Suppressor macrophage treated with lipopolysaccharide for 4 hours (primary cell): ENCODE measurements around the gene VGF.
A peak's percentile ranks its signal among the peaks of the same experiment; 100 is the strongest.
"Not testable (repeated sequence)": the region's sequence is repeated elsewhere in the genome, so short reads cannot be mapped to it uniquely, and the experiment has no call there.

Experiments used
- DNase-seq: peaks from one replicate; pipeline ENCODE4 v3.0.0-alpha.2; 2020

Gene VGF

DNA sequence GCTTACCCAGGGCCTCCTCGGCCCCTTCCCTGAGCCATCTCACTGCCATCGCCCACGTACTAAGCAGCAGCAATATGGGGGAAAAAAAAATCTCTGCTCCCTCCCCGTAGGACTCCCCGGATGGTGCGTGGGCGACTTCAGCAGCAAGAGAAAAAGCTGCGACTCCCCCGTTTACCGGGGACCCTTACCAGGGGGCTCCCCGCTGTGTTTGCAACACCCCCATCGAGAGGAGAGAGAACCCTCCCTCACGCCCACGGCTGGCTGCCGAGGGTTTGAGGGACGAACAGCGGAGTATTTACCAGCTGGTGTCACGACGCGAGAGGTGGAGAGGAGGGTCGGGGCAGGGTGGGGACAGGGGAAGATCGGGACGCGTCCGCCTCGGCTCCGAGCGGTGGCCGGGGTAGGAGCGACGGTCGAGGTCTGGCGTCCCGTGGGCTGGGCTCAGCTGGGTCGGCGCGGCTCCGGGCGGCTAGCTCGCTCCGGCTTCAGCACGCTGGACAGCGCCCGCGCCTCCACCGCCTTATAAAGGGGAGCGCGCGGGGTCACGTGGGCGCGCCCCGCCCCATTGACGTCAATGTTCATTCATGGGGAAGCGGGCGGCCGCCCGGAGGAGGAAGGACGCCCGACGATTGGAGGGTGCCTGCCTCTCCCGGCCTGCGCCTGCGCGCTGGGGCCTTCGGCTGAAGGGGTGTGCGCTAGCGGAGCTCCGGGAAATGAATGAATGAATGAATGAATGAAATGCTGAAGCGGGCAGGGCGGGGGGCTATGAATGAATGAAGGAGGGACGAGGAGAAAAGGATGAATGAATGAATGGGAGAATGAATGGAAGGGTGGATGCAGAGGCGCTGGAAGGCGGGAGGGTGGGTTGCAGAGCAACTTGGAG is at the start of gene VGF:
Gene VGF, minus strand, starts transcription at position 495 of the 883 bp plus-strand sequence. CDS start 726 bp downstream, outside the sequence.
- peak; percentile 99 for DNase-seq

DNA sequence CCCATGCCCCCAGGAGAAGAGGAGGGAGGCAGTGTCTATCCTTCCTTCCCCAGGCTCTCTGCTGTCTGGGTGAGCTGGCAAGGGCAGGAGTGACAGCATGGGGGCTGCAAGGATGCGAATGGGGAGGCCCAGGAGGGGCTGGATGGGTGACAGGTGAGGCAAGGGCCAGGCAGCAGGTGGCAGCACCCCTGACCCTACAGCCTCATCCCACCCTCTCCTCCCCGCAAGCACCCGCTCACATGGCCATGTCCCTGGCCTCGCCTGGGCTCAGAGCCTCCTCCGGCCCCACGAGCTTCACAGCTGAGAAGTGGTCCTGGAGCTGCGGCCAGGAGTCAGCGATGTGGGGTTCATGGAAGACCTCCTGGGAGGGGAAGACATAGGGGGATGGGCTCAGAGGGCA is 46.6 kb upstream of the VGF start:
- no peak for DNase-seq

DNA sequence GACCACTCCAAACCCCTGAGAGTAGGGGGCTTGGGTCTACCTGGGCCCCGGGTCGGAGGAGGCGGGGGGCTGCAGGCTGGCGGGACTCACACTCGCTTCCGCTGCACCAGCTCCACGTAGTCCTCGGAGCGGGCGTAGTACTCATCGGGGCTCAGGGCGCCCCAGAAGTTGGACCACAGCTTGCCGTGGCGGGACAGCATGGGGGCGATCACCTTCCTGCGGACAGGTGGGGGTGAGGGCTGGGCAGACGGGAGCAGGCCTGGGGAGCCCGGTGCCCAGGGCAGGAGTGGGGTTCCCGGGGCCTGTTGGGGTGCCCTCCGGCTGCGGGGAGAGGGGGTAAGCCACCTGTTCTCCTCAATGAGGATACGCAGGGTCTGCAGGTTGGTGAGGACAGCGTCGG is 46.1 kb upstream of the VGF start:
- DNase-seq: no peak

GRCh38 chr7:101210143-101210542 is 44.8 kb upstream of the VGF start:
- DNase-seq: no peak

GRCh38 chr7:101208794-101209193 is 43.4 kb upstream of the VGF start:
- no peak for DNase-seq

GRCh38 chr7:101207459-101207858 is 42.1 kb upstream of the VGF start:
- DNase-seq: no peak

GRCh38 chr7:101206665-101207042 is 41.3 kb upstream of the VGF start:
- DNase-seq: no peak

- no peak for DNase-seq
Measured at GRCh38 chr7:101205901-101206664, 40.7 kb upstream of the VGF start.

GRCh38 chr7:101203740-101204738 is 38.7 kb upstream of the VGF start:
- DNase-seq: peak; percentile 64

DNA sequence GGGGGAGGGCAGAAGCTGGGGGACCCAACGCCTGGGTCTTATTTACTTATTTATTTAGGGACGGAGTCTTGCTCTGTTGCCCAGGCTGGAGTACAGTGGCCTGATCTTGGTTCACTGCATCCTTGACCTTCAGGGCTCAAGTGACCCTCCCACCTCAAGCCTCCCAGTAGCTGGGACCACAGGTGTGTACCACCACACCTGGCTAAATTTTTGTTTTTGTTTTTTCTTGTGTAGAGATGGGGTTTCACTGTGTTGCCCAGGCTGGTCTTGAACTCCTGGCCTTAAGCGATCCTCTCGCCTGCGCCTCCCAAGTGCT is 37.2 kb upstream of the VGF start:
- DNase-seq: no peak

DNA sequence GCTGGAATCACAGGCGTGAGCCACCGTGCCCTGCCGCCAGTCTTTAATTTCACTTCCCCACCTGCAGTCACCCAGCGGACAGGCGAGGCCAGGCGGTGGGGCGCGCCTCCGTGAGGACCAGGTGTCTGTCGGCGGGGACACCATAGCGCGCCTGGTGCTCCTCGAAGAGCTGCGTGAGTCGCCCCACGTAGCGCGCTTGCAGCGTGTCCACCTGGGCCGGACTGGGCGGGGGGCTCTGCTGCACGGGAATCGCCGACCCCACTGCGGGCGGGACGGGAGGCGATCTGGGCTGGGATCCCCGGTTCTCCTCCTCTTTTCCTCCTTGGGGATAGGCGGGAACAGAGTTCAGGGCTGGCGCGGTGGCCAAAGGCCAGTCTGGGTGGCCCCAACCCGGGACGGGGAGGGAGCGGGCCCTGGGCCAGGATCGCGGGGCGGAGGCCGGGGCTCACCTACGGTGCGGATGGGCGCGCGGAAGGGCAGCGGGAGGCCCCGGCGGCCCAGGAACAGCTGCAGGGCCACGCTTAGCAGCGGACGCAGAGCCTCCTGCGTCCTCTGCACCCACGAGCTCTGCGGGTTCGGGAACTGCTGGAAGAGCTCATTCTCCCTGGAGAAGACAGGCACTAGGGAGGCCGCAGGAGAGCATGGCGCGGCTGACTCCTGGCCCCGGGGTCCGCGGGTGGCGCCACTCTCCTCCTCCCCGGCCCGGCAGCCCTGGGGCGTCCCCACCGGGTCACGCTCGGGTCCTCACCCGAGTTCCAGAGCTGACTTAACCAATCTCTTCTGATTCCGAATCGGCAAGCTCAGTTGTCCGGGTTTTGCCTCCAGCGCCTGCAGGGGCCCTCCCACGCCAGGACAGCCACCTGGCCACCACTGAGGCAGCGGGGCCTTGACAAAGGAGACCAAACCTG is 36.6 kb upstream of the VGF start:
- DNase-seq: no peak

- no peak for DNase-seq
Measured at GRCh38 chr7:101200862-101201599, 35.7 kb upstream of the VGF start, which contains the start of gene MOGAT3. TSS of gene MOGAT3 (minus strand) at chr7:101201036. CDS start at chr7:101200854, 182 bp downstream.

GRCh38 chr7:101200504-101200861 is 35.1 kb upstream of the VGF start:
- no peak for DNase-seq

DNA sequence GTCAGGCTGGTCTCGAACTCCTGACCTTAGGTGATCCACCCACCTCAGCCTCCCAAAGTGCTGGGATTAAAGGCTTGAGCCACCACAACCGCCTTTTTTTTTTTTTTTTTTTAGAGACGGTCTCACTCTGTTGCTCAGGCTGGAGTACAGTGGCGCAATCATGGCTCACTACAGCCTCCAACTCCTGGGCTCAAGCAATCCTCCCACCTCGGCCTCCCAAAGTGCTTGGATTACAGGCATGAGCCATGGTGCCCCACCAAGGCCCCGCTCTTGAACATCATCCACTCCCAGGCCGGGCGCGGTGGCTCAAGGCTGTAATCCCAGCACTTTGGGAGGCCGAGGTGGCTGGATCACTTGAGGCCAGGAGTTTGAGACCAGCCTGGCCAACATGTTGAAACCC is 34.2 kb upstream of the VGF start:
- DNase-seq: not testable (repeated sequence)

- no peak for DNase-seq
Measured at GRCh38 chr7:101198476-101198875, 33.1 kb upstream of the VGF start.

GRCh38 chr7:101197991-101198390 is 32.6 kb upstream of the VGF start:
- DNase-seq: no peak

GRCh38 chr7:101195884-101196283 is 30.5 kb upstream of the VGF start:
- no peak for DNase-seq

DNA sequence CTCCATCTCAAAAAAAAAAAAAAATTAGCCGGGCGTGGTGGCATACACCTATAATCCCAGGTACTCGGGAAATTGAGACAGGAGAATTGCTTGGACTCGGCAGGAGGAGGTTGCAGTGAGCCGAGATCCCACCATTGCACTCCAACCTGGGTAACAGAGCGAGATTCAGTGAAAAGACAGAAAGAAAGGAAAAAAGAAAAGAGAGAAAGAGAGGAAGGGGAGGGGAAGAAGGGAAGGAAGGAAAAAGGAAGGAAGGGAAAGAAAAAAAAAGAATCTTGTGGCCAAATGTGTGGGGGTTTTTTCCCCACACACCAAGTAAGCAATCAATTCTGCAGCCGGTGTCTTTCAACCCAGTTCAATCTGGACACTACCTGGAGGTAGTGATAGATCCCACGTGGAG is 23.7 kb upstream of the VGF start:
- DNase-seq: no peak

DNA sequence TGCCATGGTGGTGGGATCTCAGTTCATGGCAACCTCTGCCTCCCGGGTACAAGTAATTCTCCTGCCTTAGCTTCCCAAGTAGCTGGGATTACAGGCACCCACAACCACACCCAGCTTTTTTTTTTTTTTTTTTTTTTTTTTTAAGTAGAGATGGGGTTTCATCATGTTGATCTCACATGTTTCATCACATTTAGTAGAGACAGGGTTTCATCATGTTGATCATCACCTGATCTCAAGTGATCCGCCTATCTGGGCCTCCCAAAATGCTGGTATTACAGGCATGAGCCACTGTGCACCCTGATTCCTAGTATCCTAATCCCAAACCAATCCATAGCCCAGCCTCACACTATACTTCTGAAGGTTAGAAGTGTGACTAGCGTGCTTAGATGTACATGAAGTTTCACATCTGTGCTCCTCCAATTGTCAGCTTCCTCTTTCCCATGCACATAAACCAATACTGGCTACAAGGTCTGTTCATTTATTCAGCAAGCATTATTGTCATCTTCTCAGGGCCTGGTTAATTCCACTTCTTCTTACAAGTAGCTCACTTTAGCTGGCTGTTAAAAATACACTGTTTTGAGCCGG is 21.6 kb upstream of the VGF start:
- peak; percentile 61 for DNase-seq

- no peak for DNase-seq
Measured at GRCh38 chr7:101186194-101186593, 20.8 kb upstream of the VGF start.
